NCI-H226 (cell line): ENCODE data around the gene NAT16.
"Not testable (repeated sequence)": the region's sequence is repeated elsewhere in the genome, so short reads cannot be mapped to it uniquely, and the experiment has no call there.

Experiments
- DNase-seq: peaks from one replicate; pipeline ENCODE4 v3.0.0-alpha.2; 2015

The NAT16 gene

DNA sequence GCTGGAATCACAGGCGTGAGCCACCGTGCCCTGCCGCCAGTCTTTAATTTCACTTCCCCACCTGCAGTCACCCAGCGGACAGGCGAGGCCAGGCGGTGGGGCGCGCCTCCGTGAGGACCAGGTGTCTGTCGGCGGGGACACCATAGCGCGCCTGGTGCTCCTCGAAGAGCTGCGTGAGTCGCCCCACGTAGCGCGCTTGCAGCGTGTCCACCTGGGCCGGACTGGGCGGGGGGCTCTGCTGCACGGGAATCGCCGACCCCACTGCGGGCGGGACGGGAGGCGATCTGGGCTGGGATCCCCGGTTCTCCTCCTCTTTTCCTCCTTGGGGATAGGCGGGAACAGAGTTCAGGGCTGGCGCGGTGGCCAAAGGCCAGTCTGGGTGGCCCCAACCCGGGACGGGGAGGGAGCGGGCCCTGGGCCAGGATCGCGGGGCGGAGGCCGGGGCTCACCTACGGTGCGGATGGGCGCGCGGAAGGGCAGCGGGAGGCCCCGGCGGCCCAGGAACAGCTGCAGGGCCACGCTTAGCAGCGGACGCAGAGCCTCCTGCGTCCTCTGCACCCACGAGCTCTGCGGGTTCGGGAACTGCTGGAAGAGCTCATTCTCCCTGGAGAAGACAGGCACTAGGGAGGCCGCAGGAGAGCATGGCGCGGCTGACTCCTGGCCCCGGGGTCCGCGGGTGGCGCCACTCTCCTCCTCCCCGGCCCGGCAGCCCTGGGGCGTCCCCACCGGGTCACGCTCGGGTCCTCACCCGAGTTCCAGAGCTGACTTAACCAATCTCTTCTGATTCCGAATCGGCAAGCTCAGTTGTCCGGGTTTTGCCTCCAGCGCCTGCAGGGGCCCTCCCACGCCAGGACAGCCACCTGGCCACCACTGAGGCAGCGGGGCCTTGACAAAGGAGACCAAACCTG lies 21.9 kb upstream of the NAT16 start:
- DNase-seq = no peak

GRCh38 chr7:101200862-101201599 lies 20.9 kb upstream of the NAT16 start, which contains the start of gene MOGAT3:
Gene MOGAT3 (minus strand): TSS chr7:101201036. CDS start chr7:101200854, 182 bp downstream.
- DNase-seq = no peak

DNA sequence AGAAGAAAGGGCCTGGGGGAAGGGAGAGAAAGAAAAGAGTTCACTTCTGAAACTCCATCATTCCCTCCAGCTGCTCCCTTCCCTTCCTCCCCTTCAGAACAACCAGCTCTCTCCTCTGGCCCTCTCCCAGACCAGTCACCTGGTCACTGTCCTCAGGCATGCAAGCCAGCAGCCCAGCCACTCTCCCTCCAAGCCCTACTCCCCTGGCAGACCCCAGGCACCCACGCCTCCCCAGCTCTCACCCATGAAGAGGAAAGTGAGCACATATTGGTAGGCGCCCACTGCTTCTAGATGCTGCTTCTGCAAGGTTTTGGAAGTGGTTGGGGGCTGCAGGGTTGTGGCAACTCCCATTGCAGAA lies 20.4 kb upstream of the NAT16 start:
- DNase-seq = no peak

DNA sequence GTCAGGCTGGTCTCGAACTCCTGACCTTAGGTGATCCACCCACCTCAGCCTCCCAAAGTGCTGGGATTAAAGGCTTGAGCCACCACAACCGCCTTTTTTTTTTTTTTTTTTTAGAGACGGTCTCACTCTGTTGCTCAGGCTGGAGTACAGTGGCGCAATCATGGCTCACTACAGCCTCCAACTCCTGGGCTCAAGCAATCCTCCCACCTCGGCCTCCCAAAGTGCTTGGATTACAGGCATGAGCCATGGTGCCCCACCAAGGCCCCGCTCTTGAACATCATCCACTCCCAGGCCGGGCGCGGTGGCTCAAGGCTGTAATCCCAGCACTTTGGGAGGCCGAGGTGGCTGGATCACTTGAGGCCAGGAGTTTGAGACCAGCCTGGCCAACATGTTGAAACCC lies 19.4 kb upstream of the NAT16 start:
- DNase-seq = not testable (repeated sequence)

DNA sequence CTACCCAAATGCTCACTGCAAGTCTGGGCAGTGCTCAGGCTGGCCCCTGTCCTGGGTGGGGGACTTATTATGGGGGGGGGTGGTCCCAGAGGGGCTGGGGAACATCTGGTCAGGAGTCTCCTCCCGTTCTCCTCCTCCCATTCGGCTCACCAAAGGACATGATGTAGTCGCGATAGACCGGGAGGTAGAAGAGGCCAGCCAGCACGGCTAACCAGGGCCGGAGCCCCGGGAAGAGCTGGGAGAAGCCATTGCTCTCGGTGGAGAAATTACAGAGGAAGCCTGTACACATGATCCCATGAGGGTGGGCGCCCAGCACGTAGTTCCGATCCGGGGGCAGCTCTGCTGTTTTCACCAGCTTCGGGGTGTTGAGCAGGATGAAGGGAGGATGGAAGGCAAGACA lies 18.4 kb upstream of the NAT16 start:
- no peak for DNase-seq

DNA sequence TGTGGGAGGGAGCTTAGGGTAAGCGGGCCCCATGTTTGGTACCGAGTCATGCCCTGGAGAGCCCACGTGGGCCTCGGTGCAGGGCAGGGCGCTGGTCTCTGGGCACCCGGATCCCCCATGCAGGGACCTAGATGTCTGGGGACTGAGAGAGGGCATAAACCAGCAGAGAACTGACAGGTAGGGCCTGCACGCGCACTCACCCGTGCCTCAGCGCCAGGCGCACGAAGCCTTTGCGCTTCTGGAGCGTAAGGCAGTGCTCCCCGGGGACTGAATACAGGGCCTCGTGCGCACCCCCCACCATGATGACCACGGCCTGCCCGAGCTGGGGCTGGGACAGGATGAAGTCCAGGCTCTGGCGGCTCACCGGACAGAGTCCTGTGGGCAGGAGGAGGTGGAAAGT lies 17.9 kb upstream of the NAT16 start:
- DNase-seq = no peak

DNA sequence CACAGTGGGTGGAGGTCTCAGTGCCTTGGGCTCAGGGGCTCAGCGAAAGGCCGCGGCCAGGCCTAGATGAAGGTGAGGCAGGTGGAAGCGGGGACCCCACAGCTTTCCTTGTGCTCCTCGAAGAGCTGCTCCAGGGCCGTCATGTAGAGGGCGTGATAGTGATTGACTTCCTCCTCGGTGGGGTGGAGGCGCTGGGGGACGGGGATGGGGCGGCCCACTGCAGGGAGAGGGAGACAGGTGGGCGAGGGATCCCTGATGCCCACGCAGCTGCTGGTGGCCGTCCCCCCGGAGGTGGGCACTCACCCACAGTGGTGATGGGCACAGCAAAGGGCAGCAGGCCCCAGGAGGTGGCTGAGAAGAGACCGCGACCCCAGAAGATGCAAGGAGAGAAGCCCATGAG lies 15.8 kb upstream of the NAT16 start:
- DNase-seq = no peak

DNA sequence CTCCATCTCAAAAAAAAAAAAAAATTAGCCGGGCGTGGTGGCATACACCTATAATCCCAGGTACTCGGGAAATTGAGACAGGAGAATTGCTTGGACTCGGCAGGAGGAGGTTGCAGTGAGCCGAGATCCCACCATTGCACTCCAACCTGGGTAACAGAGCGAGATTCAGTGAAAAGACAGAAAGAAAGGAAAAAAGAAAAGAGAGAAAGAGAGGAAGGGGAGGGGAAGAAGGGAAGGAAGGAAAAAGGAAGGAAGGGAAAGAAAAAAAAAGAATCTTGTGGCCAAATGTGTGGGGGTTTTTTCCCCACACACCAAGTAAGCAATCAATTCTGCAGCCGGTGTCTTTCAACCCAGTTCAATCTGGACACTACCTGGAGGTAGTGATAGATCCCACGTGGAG lies 9.0 kb upstream of the NAT16 start:
- DNase-seq = no peak

DNA sequence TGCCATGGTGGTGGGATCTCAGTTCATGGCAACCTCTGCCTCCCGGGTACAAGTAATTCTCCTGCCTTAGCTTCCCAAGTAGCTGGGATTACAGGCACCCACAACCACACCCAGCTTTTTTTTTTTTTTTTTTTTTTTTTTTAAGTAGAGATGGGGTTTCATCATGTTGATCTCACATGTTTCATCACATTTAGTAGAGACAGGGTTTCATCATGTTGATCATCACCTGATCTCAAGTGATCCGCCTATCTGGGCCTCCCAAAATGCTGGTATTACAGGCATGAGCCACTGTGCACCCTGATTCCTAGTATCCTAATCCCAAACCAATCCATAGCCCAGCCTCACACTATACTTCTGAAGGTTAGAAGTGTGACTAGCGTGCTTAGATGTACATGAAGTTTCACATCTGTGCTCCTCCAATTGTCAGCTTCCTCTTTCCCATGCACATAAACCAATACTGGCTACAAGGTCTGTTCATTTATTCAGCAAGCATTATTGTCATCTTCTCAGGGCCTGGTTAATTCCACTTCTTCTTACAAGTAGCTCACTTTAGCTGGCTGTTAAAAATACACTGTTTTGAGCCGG lies 6.8 kb upstream of the NAT16 start:
- no peak for DNase-seq

GRCh38 chr7:101186194-101186593 lies 6.1 kb upstream of the NAT16 start:
- DNase-seq = no peak

DNA sequence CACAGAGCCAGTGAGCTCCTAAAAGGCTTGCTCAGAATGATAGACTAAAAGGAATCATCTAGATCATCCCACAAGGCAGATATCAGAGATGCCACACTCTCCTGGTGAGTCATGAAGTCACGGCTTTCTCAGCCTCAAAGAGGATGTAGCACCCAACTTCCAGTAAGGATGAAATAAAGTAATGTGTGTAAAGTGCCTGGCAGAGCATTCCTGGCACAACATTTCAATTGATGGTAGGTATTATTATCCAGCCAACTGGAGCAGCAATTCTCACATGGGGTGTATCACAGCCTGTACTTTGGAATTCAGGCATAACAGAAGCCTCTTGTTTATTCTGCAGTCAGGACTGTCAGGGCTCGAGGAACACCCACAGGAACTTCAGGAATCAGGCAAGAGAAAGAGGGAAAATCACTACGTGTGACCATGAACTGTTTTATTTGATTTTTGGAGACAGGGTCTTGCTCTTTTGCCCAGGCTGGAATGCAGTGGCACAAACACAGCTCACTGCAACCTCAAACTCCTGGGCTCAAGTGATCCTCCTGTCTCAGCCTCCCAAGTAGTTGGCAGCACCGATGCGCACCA lies 5.3 kb upstream of the NAT16 start:
- DNase-seq = peak; percentile 77

DNA sequence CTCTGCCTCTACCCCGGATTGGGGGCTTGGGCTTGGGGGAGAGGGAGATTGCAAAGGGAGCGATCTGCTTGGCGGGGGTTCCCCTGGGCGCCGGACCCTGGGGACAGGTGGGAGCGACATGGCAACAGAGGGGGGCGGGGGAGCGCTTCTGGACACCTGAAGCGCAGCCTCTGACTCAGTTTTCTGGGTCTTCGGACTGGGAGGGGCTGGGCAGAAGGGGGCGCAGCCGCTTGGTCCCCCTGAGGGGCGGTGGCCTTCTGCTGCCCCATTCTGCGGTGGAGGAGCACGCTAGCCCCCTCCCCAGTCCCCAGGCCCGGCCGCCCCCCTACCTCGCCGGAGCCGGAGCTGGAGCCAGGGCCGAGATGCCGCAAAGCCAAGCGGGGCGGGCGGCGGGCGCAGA lies 380 bp downstream of the NAT16 start:
- no peak for DNase-seq

- DNase-seq = no peak
Measured at GRCh38 chr7:101179117-101179516, 976 bp downstream of the NAT16 start.

DNA sequence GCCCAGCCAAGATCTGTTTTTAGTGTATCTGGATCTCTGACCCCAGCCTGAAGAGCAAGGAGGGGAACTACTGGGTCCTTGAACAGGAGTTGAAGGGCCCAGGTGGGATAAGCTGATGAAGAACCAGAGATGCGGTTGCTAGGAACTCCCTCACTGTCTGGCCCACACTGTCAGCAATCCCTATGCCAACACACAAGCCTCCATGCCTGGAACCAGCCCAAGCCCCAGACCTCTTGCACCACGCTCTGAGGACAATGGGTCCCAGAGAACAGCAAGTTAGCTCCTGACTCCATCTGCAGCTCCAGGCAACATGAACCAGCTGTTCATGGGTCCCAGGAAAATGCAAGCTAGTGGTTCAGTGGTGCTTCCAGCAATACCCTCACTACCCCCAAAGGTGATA lies 2.4 kb downstream of the NAT16 start:
- DNase-seq = no peak

DNA sequence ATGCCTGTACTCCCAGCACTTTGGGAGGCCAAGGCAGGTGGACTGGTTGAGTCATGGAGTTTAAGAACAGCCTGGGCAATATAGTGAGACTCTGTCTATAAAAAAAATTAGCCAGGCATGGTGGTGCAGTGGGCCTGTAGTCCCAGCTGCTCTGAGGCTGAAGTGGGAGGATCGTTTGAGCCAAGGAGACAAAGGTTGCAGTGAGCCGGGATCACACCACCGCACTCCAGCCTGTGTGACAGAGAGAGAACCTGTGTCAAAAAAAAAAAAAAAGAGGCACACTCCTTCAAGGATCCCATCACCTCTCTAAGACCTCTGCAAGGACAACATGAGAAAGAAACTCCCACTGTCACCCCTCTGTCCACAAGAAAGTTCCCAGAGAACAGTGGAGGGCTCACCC lies 4.4 kb downstream of the NAT16 start:
- DNase-seq = no peak

DNA sequence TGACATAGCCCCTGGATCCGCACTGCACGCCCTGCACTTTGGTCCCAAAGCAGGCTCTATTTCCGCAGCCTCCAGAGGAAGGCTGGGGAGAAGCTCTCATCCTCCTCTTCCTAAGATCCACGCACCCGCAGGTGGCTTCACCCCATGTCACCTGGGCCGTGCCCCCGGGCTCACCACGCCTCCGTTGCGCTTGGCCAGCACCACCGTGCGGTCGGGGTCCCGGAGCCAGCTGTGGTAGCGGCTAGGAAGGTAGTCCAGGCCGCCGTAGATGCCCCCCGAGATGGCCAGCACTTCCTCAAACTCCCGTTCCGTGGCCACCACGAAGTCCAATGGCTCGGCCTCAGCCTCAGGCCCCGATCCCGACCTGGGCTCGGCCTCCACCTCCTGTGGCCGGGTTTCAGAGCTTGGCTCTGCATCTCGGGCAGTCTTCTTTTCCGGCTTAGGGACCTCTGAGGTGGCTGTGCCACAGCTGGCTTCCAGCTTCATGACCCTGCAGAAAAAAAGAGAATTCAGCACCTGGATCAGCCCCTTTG lies 5.7 kb downstream of the NAT16 start:
- no peak for DNase-seq

- DNase-seq = peak; percentile 53
Measured at GRCh38 chr7:101173752-101174244, 6.3 kb downstream of the NAT16 start.

- DNase-seq = peak; percentile 68
Measured at GRCh38 chr7:101172854-101173751, 7.0 kb downstream of the NAT16 start.

DNA sequence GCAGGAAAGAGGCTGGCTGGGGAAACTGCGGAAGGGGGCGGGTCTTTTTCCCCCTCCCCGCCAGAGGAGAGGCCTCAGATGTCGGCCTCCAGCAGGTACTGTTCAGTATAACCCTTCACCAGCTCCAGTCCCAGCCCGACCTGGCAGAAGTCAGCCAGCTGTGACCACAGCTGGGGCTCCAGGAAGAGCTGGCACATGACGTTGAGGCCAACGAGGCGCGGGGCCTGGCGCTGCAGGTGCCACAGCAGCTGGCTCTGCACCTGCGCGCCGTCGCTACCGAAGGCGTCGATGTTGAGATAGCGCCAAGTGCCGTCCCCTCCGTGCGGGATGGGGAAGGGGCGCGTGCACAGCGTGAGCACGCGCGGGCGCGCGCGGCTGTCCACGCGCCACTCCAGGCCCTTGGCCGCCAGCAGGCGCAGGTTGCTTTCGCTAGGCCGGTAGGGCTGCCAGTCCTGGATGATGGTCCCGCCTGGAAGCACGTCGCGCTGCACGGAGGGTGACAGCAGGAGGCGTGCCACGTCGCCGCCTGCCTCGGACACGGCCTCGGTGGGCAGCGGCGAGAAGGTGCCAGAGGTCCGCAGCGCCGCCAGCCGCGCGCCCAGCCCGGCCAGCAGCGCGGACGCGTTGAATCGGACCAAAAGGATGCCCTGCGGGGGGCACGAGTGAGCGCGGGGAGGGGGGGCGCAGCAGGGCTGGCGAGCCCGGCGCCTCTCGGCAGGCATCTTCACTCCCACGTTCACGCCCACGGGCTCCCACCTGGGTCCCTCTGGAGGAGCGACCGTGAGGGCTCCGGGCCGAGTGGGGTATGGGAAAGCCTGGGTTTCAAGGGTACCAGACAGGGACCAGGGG lies 7.9 kb downstream of the NAT16 start:
- DNase-seq = no peak

DNA sequence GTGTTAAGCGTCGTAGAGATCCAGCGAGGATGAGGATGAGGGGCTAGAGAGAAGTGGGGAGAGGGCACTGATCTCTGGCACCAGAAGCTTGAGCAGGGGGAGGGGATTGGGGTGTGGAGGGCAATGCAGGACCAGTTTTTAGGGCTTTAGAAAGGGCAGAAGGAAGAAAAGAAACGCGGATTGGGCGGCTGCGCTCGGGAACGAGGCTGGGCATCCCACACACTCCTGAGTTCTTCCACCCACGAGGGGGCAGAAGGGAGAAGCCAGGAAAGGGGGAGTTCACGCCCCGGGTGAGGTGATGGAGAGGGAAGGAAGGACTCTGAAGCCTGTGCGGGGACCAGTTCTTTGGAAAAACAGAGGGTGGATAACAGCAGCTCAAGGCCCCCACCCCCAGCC lies 8.7 kb downstream of the NAT16 start:
- no peak for DNase-seq
